Measurements from ENCODE around the gene DYNC2LI1. TPM values are rescaled to one million over a fixed set of nuclear protein-coding genes. Genes with fewer than 3 reads are reported as not detected.

DYNC2LI1 gene
- total and polyA plus RNA-seq, 2 of the 8 experiments (the other 6 are each of a cell fraction or from before 2014, with no cell fraction given): 3.9 to 7.6 TPM

- ChIA-PET CTCF (ENCODE audit: partially characterized antibody) (interaction anchor here (1.1 to 1.2 kb wide), 2 partner anchors 107 to 131 kb away, joined by 3 read pairs; no protein-coding TSS in a partner anchor), POLR2A (ENCODE audit: partially characterized antibody) (no interaction called here)
- Histone ChIP-seq H4K5ac (ENCODE audit: insufficient read length, low read depth, low read length) (no peak overlapping the region), H3K4ac (replicated peaks; ENCODE audit: insufficient read length, low read depth, low read length) (no peak overlapping the region), H2BK20ac (ENCODE audit: low read length) (no peak overlapping the region), H3K27me3 (replicated peaks in 1 of 4; ENCODE audit: control insufficient read depth in 3 of 4, extremely low read depth in 1 of 4, insufficient read depth in 3 of 4, low read length in 3 of 4) (no peaks in the 10 kb centered on the region), H3K4me2 (ENCODE audit: insufficient read depth in 1 of 2, low read depth in 2 of 2, low read length in 2 of 2) (no peak overlapping the region), H2BK15ac (ENCODE audit: low read length) (no peak overlapping the region), H3K4me1 (replicated peaks in 1 of 4; ENCODE audit: control insufficient read depth in 3 of 4, insufficient read depth in 4 of 4, low read length in 3 of 4) (no peaks in the 10 kb centered on the region), H4K8ac (ENCODE audit: extremely low read depth, insufficient read depth, low read length) (no peak overlapping the region), H3K56ac (replicated peaks; ENCODE audit: insufficient read length, low read depth, low read length) (no peak overlapping the region), H3K9me3 (ENCODE audit: insufficient read depth in 2 of 2, low read depth in 1 of 2, low read length in 1 of 2) (no peaks in the 10 kb centered on the region), H3K36me3 (ENCODE audit: control insufficient read depth in 2 of 4, insufficient read depth in 4 of 4, low read length in 3 of 4) (no peaks in the 10 kb centered on the region), H4K91ac (replicated peaks; ENCODE audit: insufficient read length, low read length) (no peak overlapping the region), H3K79me1 (ENCODE audit: low read depth, low read length) (no peaks in the 10 kb centered on the region; the same call in 1 of the 2 replicates), H3K4me3 (ENCODE audit: extremely low read depth in 1 of 4, insufficient read depth in 2 of 4, low read depth in 3 of 4, low read length in 4 of 4) (no peak overlapping the region), H2BK12ac (ENCODE audit: low read depth, low read length) (no peak overlapping the region), H2AK5ac (ENCODE audit: low read depth, low read length) (no peak overlapping the region), H3K14ac (ENCODE audit: insufficient read length) (no peak overlapping the region), H2BK5ac (ENCODE audit: low read depth, low read length) (no peak overlapping the region), H3K9ac (replicated peaks in 1 of 4; ENCODE audit: extremely low read depth in 1 of 4, low read depth in 3 of 4, low read length in 3 of 4) (no peak overlapping the region), H2AFZ (ENCODE audit: low read length) (no peak overlapping the region), H4K20me1 (replicated peaks in 1 of 2; ENCODE audit: control insufficient read depth in 1 of 2, insufficient read depth in 2 of 2, low read length in 2 of 2) (no peaks in the 10 kb centered on the region), H3K79me2 (ENCODE audit: control insufficient read depth in 1 of 2, insufficient read depth in 2 of 2, low read length in 2 of 2) (no peaks in the 10 kb centered on the region), H3K23ac (ENCODE audit: insufficient read length) (no peak overlapping the region), H3K18ac (ENCODE audit: extremely low read depth, low read length) (no peak overlapping the region), H3K23me2 (ENCODE audit: low read depth, low read length) (no peaks in the 10 kb centered on the region), H2BK120ac (replicated peaks; ENCODE audit: low read depth, low read length) (no peak overlapping the region), H3K27ac (ENCODE audit: low read depth, low read length) (no peak overlapping the region)
- FAIRE-seq (no peak), DNase-seq (ENCODE audit: low read depth in 1 of 2, low spot score in 2 of 2) (no peak)
- 91% methylated on average over 5 of the region's 5 CpGs; no CpG with 5 or more reads in 1 of the 2 experiments for WGBS, 2 experiments (ENCODE audit: extremely low coverage in 1 of 2, insufficient coverage in 1 of 2, insufficient read length in 1 of 2, insufficient replicate concordance in 2 of 2, low coverage in 1 of 2, low lambda C conversion rate in 2 of 2, missing lambda C conversion rate in 1 of 2)
- TF ChIP-seq TEAD4 (IDR thresholded peaks at IDR 0.05; ENCODE audit: low read depth, low read length) (no peak), HDAC2 (IDR thresholded peaks at IDR 0.05; ENCODE audit: borderline replicate concordance in 1 of 2, low read depth in 2 of 2, low read length in 2 of 2) (no peak), EZH2 (IDR thresholded peaks at IDR 0.05; ENCODE audit: low read depth, low read length, severe bottlenecking) (no peak), HDAC6 (IDR thresholded peaks at IDR 0.05; ENCODE audit: low read depth, low read length) (no peak)
These were observed 30.1 kb upstream of the DYNC2LI1 start for GRCh38 chr2:43743706-43744105.
